ENCODE measurements around the gene OSBPL9.

GRCh38 chr1:51570063-51570710 lies 46.7 kb upstream of the OSBPL9 start:
- no peak for TF ChIP-seq CTCF (IDR thresholded peaks at IDR 0.05)
- TF ChIP-seq POLR2A (IDR thresholded peaks at IDR 0.05): no peak
